ENCODE data around the gene ROBO1. TPM values are rescaled to one million over a fixed set of nuclear protein-coding genes. Genes with fewer than 3 reads are reported as not detected.
A peak's percentile ranks its signal among the peaks of the same experiment; 100 is the strongest.

The ROBO1 gene
- total and polyA plus RNA-seq, 2 donors (not counting 1 experiment from before 2014, with no cell fraction given) = 0.27 to 3.2 TPM

DNA sequence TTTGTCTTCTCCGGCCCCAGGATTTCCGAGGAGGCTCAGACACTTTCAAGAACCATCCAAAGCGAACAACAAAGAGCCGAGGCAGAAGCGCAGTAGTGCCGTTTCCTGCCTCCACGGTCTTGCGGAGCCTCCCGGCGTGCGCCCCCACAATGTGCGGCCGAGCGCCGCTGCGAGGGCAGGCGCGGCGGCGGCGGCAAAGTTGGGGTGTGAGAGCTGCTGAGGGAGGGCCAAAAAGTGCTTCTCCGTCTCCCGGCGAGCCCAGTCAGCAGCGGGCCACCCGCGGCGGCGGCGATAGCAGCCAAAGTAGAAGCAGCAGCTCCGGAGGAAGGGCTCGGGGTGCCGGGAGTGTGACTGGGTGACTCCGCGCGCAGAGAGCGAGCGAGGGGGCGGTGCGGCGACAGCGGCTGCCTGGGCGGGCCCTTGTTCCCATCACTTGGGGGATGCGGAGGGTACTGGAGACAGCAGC lies 749.1 kb downstream of the ROBO1 start:
- Mint-ChIP-seq H3K27me3 (peaks cover 6% of the 10 kb centered on the region), H3K27ac (no peak overlapping the region), H3K9me3 (ENCODE audit: insufficient read depth) (no peaks in the 10 kb centered on the region), H3K4me1 (peaks cover 7% of the 10 kb centered on the region), H3K4me3 (no peak overlapping the region)
- intact Hi-C loops (cut with micrococcal nuclease) = no loop called here
- Histone ChIP-seq H3K27me3 (replicated peaks in 1 of 4; ENCODE audit: control extremely low read depth in 1 of 4, control insufficient read depth in 3 of 4, insufficient read depth in 4 of 4, low read length in 3 of 4) (peaks cover 0 to 7% (median 3%) of the 10 kb centered on the region in 4 experiments), H3K79me2 (ENCODE audit: control insufficient read depth, insufficient read depth, low read length) (no peaks in the 10 kb centered on the region), H4K20me1 (ENCODE audit: control insufficient read depth, insufficient read depth, low read length, poor library complexity, severe bottlenecking) (no peaks in the 10 kb centered on the region), H3K27ac (ENCODE audit: low read length in 2 of 2) (no peak overlapping the region), H3K4me2 (replicated peaks; ENCODE audit: low read depth, low read length, poor library complexity, severe bottlenecking) (peak overlapping the region; percentile 32), H3K4me3 (ENCODE audit: control extremely low read depth in 1 of 5, extremely low read depth in 1 of 5, insufficient read depth in 1 of 5, low read depth in 2 of 5, low read length in 4 of 5) (peak overlapping the region in 2 of 5 experiments; percentile 25 to 28), H3K36me3 (replicated peaks in 1 of 2; ENCODE audit: control extremely low read depth in 1 of 2, control insufficient read depth in 1 of 2, extremely low read depth in 1 of 2, insufficient read depth in 2 of 2, low read length in 1 of 2) (no peaks in the 10 kb centered on the region), H3K9me3 (ENCODE audit: control extremely low read depth in 1 of 3, control insufficient read depth in 2 of 3, insufficient read depth in 1 of 3, low read length in 2 of 3) (peaks cover 0 to 17% (median 0%) of the 10 kb centered on the region in 3 donors), H3K4me1 (ENCODE audit: control insufficient read depth in 2 of 2, insufficient read depth in 2 of 2, low read length in 2 of 2) (no peaks in the 10 kb centered on the region), H2AFZ (ENCODE audit: insufficient read depth, low read depth, low read length, poor library complexity, severe bottlenecking) (peak overlapping the region; percentile 22), H3K9ac (ENCODE audit: low read length) (no peak overlapping the region)
- 5% methylated on average over 44 of the region's 44 CpGs for WGBS (ENCODE audit: insufficient coverage)
- TF ChIP-seq, protein P1, sequence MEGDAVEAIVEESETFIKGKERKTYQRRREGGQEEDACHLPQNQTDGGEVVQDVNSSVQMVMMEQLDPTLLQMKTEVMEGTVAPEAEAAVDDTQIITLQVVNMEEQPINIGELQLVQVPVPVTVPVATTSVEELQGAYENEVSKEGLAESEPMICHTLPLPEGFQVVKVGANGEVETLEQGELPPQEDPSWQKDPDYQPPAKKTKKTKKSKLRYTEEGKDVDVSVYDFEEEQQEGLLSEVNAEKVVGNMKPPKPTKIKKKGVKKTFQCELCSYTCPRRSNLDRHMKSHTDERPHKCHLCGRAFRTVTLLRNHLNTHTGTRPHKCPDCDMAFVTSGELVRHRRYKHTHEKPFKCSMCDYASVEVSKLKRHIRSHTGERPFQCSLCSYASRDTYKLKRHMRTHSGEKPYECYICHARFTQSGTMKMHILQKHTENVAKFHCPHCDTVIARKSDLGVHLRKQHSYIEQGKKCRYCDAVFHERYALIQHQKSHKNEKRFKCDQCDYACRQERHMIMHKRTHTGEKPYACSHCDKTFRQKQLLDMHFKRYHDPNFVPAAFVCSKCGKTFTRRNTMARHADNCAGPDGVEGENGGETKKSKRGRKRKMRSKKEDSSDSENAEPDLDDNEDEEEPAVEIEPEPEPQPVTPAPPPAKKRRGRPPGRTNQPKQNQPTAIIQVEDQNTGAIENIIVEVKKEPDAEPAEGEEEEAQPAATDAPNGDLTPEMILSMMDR (IDR thresholded peaks at IDR 0.05) = no peak
- no peak for TF ChIP-seq EZH2 (IDR thresholded peaks at IDR 0.05; ENCODE audit: borderline replicate concordance, insufficient read depth, low read depth, low read length, poor library complexity, severe bottlenecking)
- DNase-seq = peak; percentile 11
- CTCF ChIA-PET = no interaction called here
- POLR2A ChIA-PET = no interaction called here
- peak; percentile 33 for ATAC-seq (ENCODE audit: low read depth)

DNA sequence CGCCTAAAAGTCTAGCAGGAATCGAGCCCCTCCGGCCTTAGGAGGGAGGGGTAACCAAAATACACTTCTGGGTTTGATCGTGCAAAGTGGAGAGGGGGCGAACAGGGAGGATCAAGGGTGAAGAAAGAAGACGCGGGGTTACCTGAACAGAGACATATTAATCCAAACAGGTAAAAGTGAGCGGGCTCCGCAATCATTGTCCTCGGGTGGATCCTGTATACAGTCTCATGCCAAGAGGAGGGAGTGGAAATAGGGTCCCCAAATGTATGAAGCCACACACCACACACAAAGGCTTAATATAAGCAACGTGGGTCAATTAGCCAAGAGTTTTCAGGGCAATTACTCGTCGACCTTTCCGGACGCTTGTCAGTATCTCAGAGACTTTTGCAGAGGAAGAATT lies 749.5 kb downstream of the ROBO1 start:
- Mint-ChIP-seq H3K27ac (no peak overlapping the region), H3K4me1 (peaks cover 7% of the 10 kb centered on the region), H3K9me3 (ENCODE audit: insufficient read depth) (no peaks in the 10 kb centered on the region), H3K4me3 (no peak overlapping the region), H3K27me3 (peaks cover 6% of the 10 kb centered on the region)
- 5% methylated on average over 9 of the region's 15 CpGs for WGBS (ENCODE audit: insufficient coverage)
- ChIA-PET CTCF (no interaction called here), POLR2A (no interaction called here)
- Histone ChIP-seq H3K4me3 (ENCODE audit: control extremely low read depth in 1 of 5, extremely low read depth in 1 of 5, insufficient read depth in 1 of 5, low read depth in 2 of 5, low read length in 4 of 5) (peak overlapping the region in 3 of 5 experiments; percentile 19 to 28 (median 25)), H3K27ac (ENCODE audit: low read length in 2 of 2) (no peak overlapping the region), H3K79me2 (ENCODE audit: control insufficient read depth, insufficient read depth, low read length) (no peaks in the 10 kb centered on the region), H3K4me1 (ENCODE audit: control insufficient read depth in 2 of 2, insufficient read depth in 2 of 2, low read length in 2 of 2) (no peaks in the 10 kb centered on the region), H3K9me3 (ENCODE audit: control extremely low read depth in 1 of 3, control insufficient read depth in 2 of 3, insufficient read depth in 1 of 3, low read length in 2 of 3) (peaks cover 0 to 17% (median 0%) of the 10 kb centered on the region in 3 donors), H2AFZ (ENCODE audit: insufficient read depth, low read depth, low read length, poor library complexity, severe bottlenecking) (peak overlapping the region; percentile 22), H4K20me1 (ENCODE audit: control insufficient read depth, insufficient read depth, low read length, poor library complexity, severe bottlenecking) (no peaks in the 10 kb centered on the region), H3K4me2 (replicated peaks; ENCODE audit: low read depth, low read length, poor library complexity, severe bottlenecking) (peak overlapping the region; percentile 32), H3K9ac (ENCODE audit: low read length) (no peak overlapping the region), H3K27me3 (replicated peaks in 1 of 4; ENCODE audit: control extremely low read depth in 1 of 4, control insufficient read depth in 3 of 4, insufficient read depth in 4 of 4, low read length in 3 of 4) (peaks cover 0 to 7% (median 3%) of the 10 kb centered on the region in 4 experiments), H3K36me3 (replicated peaks in 1 of 2; ENCODE audit: control extremely low read depth in 1 of 2, control insufficient read depth in 1 of 2, extremely low read depth in 1 of 2, insufficient read depth in 2 of 2, low read length in 1 of 2) (no peaks in the 10 kb centered on the region)
- DNase-seq (no peak), ATAC-seq (ENCODE audit: low read depth) (no peak)
- TF ChIP-seq EZH2 (IDR thresholded peaks at IDR 0.05; ENCODE audit: borderline replicate concordance, insufficient read depth, low read depth, low read length, poor library complexity, severe bottlenecking) = no peak
- TF ChIP-seq, protein P1 (IDR thresholded peaks at IDR 0.05) = no peak
- intact Hi-C loops (cut with micrococcal nuclease) = no loop called here

All from B cell (primary cell).